HepG2 (cell line): ENCODE measurements around the gene TM9SF2. TPM values are rescaled to one million over a fixed set of nuclear protein-coding genes. Genes with fewer than 3 reads are reported as not detected.

Source experiments
- ATAC-seq: fragments of 200-7000 bp; cut with Tn5 transposase; 3 replicates; pipeline ENCODE4 v1.9.1; 2020; ENCODE audit warnings: mild to moderate bottlenecking, moderate library complexity
- BruUV-seq: library from RNA; stranded (reverse); fragments of 400-500 nt; replicated peaks from 2 replicates; lab custom pipeline; 2021; lab: Mats Ljungman, UMichigan
- CTCF ChIA-PET: fragments of 300-600 bp; formaldehyde crosslinking; extraction: SDS; loops from one replicate; lab custom pipeline; 2021; ENCODE audit warnings: low total read pairs, inconsistent platforms, low intra/inter-chr PET ratio; lab: Yijun Ruan, JAX
- POLR2A ChIA-PET: fragments of 350-600 bp; sonication (Branson Sonifier 250); formaldehyde crosslinking; loops from one replicate; lab custom pipeline; 2020; ENCODE audit warnings: antibody characterized with exemption, inconsistent platforms; lab: Yijun Ruan, JAX
- DNase-seq: peaks from one replicate; pipeline ENCODE4 v3.0.0-alpha.2; 2015; ENCODE audit warnings: low spot score
- FAIRE-seq: peaks from 3 replicates; lab custom pipeline; 2011; peaks lifted over from hg19 to GRCh38; lab: Jason Lieb, UNC
- H2AFZ ChIP-seq: one replicate; pipeline ENCODE4 v1.6.1; 2011; ENCODE audit warnings: low read length, inconsistent platforms
- H3K27ac ChIP-seq: fragments of 300-600 bp; 3 replicates; pipeline ENCODE4 v1.8.0; 2011; ENCODE audit warnings: mixed run types, mild to moderate bottlenecking, mixed read lengths, low read length, inconsistent platforms; ENCODE audit not compliant: insufficient read depth; ENCODE audit errors: extremely low read length
- H3K27me3 ChIP-seq, 2 experiments: fragments of 200-600 bp in 1 of 2; 2 replicates in 1 of 2; 3 replicates in 1 of 2; pipeline versions ENCODE4 v1.6.0 to v1.8.0; 2011; ENCODE audit warnings: low read length in 2 of 2, mild to moderate bottlenecking in 2 of 2, moderate library complexity in 2 of 2, inconsistent platforms in 1 of 2; ENCODE audit not compliant: insufficient read depth in 2 of 2, control insufficient read depth in 1 of 2
- H3K36me3 ChIP-seq, 2 experiments: fragments of 200-600 bp in 1 of 2; replicated peaks in 1 of 2; 2 replicates in 1 of 2; 3 replicates in 1 of 2; pipeline versions ENCODE4 v1.5.1 to v1.8.0; 2011; ENCODE audit warnings: low read length in 2 of 2, inconsistent platforms in 1 of 2; ENCODE audit not compliant: insufficient read depth in 2 of 2, control insufficient read depth in 1 of 2
- H3K4me1 ChIP-seq: 2 replicates; pipeline ENCODE4 v1.5.1; 2012; ENCODE audit warnings: low read length, inconsistent platforms; ENCODE audit not compliant: insufficient read depth
- H3K4me2 ChIP-seq: 2 replicates; pipeline ENCODE4 v1.6.0; 2011; ENCODE audit warnings: low read depth, low read length, inconsistent platforms
- H3K4me3 ChIP-seq, 3 experiments: fragments of 200-600 bp in 1 of 3; sonication (generic), shearing (Covaris generic) in 1 of 3; replicated peaks in 1 of 3; 2 replicates each; pipeline ENCODE4 v1.5.1; 2011 to 2016; ENCODE audit warnings: low read length in 3 of 3, inconsistent platforms in 2 of 3, low read depth in 2 of 3, mild to moderate bottlenecking in 2 of 3, control low read depth in 1 of 3, mixed read lengths in 1 of 3; ENCODE audit not compliant: insufficient read depth in 1 of 3
- H3K79me2 ChIP-seq: one replicate; pipeline ENCODE4 v1.6.1; 2011; ENCODE audit warnings: low read length, inconsistent platforms; ENCODE audit not compliant: insufficient read depth
- H3K9ac ChIP-seq: 2 replicates; pipeline ENCODE4 v1.6.0; 2011; ENCODE audit warnings: mild to moderate bottlenecking, low read depth, low read length, inconsistent platforms; ENCODE audit not compliant: insufficient read depth
- H3K9me3 ChIP-seq: 2 replicates; pipeline ENCODE4 v1.5.1; 2012; ENCODE audit warnings: mild to moderate bottlenecking, low read length
- H4K20me1 ChIP-seq: 2 replicates; pipeline ENCODE4 v1.6.0; 2011; ENCODE audit warnings: inconsistent platforms, mild to moderate bottlenecking, low read length, moderate library complexity; ENCODE audit not compliant: insufficient read depth
- CBFB ChIP-seq: sonication (generic); formaldehyde crosslinking; IDR thresholded peaks from 2 replicates; pipeline ENCODE4 v1.4.0; 2020; ENCODE audit warnings: missing genetic modification reagents
- DPF2 ChIP-seq: sonication (generic); formaldehyde crosslinking; IDR thresholded peaks from 2 replicates; pipeline ENCODE4 v1.4.0; 2020; ENCODE audit warnings: mild to moderate bottlenecking, low read depth, missing genetic modification reagents, borderline replicate concordance
- ETS1 ChIP-seq: sonication (generic); formaldehyde crosslinking; IDR thresholded peaks from 2 replicates; pipeline ENCODE4 v1.4.0; 2020; ENCODE audit warnings: missing genetic modification reagents
- FOSL2 ChIP-seq: sonication (generic); formaldehyde crosslinking; IDR thresholded peaks from 2 replicates; pipeline ENCODE4 v1.4.0; 2020; ENCODE audit warnings: missing genetic modification reagents
- GLMP ChIP-seq: sonication (generic); formaldehyde crosslinking; IDR thresholded peaks from 2 replicates; pipeline ENCODE4 v1.9.0; 2021; ENCODE audit warnings: missing genetic modification reagents, mild to moderate bottlenecking, borderline replicate concordance
- HDAC2 ChIP-seq: sonication (generic); formaldehyde crosslinking; IDR thresholded peaks from 2 replicates; pipeline ENCODE4 v1.4.0; 2020; ENCODE audit warnings: missing genetic modification reagents
- HNF4G ChIP-seq, 2 experiments: sonication (generic) in 1 of 2; formaldehyde crosslinking in 1 of 2; IDR thresholded peaks; 2 replicates each; pipeline versions ENCODE4 v1.4.0 to v1.6.1; 2011 to 2020; ENCODE audit warnings: borderline replicate concordance in 2 of 2, low read depth in 2 of 2, mild to moderate bottlenecking in 2 of 2, low read length in 1 of 2, missing genetic modification reagents in 1 of 2, moderate library complexity in 1 of 2
- LCORL ChIP-seq, 2 experiments: fragments of 450-650 bp in 1 of 2; sonication (generic) in 1 of 2; formaldehyde crosslinking in 1 of 2; IDR thresholded peaks; 2 replicates each; pipeline versions ENCODE4 v1.5.0 to v1.6.1; 2017 to 2020; ENCODE audit warnings: antibody characterized with exemption in 1 of 2, missing genetic modification reagents in 1 of 2
- NR2F2 ChIP-seq: IDR thresholded peaks from 2 replicates; pipeline ENCODE4 v1.6.1; 2012; ENCODE audit warnings: low read depth, inconsistent platforms, borderline replicate concordance
- PHF8 ChIP-seq: sonication (generic); formaldehyde crosslinking; IDR thresholded peaks from 2 replicates; pipeline ENCODE4 v1.5.0; 2020; ENCODE audit warnings: missing genetic modification reagents
- PITX1 ChIP-seq: sonication (generic); formaldehyde crosslinking; IDR thresholded peaks from 2 replicates; pipeline ENCODE4 v1.5.1; 2020; ENCODE audit warnings: mild to moderate bottlenecking, missing genetic modification reagents
- PPARG ChIP-seq: conservative IDR thresholded peaks from 2 replicates; pipeline ENCODE4 v1.6.1; 2016; ENCODE audit warnings: missing biosample characterization, missing genetic modification reagents
- RARA ChIP-seq: IDR thresholded peaks from 2 replicates; pipeline ENCODE4 v1.6.1; 2016; ENCODE audit warnings: missing genetic modification reagents, missing compliant biosample characterization
- RXRB ChIP-seq: IDR thresholded peaks from 2 replicates; pipeline ENCODE4 v1.6.1; 2016; ENCODE audit warnings: borderline replicate concordance, missing genetic modification reagents, missing compliant biosample characterization
- SP1 ChIP-seq, 2 experiments: fragments of 450-650 bp in 1 of 2; sonication (generic) in 1 of 2; formaldehyde crosslinking in 1 of 2; IDR thresholded peaks; 2 replicates each; pipeline versions ENCODE4 v1.4.0 to v1.6.1; 2016 to 2020; ENCODE audit warnings: missing genetic modification reagents in 1 of 2
- TCF7 ChIP-seq: sonication (generic); IDR thresholded peaks from 2 replicates; pipeline ENCODE4 v1.6.1; 2016; ENCODE audit warnings: antibody characterized with exemption, low read depth
- TEAD3 ChIP-seq: optimal IDR thresholded peaks from 2 replicates; pipeline ENCODE3; 2016; ENCODE audit warnings: borderline replicate concordance
- TRIM24 ChIP-seq: sonication (generic); formaldehyde crosslinking; IDR thresholded peaks from 2 replicates; pipeline ENCODE4 v1.8.0; 2022; ENCODE audit warnings: mild to moderate bottlenecking, missing genetic modification reagents
- ZBTB26 ChIP-seq: IDR thresholded peaks from 2 replicates; pipeline ENCODE4 v1.6.1; 2016; ENCODE audit warnings: missing compliant biosample characterization, missing genetic modification reagents, borderline replicate concordance
- ZNF331 ChIP-seq: sonication (generic); formaldehyde crosslinking; IDR thresholded peaks from 2 replicates; pipeline ENCODE4 v1.4.0; 2020; ENCODE audit warnings: missing genetic modification reagents
- WGBS: methylation state at CpG from one replicate; pipeline ENCODE4 v1.1.6; 2017; ENCODE audit warnings: low lambda C conversion rate; 5-methylcytosine and 5-hydroxymethylcytosine counted together
- in situ Hi-C: cut with HindIII; loops from 2 replicates; pipeline ENCODE4 v1.10.0; 2017; ENCODE audit warnings: low pct_unique_long_range_greater_than_20kb; ENCODE audit not compliant: extremely low pct_ligation_motif_present
- intact Hi-C: fragments of 100-400 bp; cut with micrococcal nuclease; formaldehyde crosslinking; loops from one replicate; pipeline ENCODE4 v1.10.0; 2022; ENCODE audit not compliant: unreplicated experiment
- polyA plus RNA-seq, 8 experiments: library from polyadenylated mRNA; depleted of rRNA in 3 of 8; stranded (reverse) in 7 of 8; unstranded in 1 of 8; fragments of >200 nt; fragmentation: Illumina TruSeq in 4 of 8; extraction: Trizol in 4 of 8; gene quantifications; 2 replicates each; pipeline versions ENCODE4 v1.2.1 to v1.2.3, GENCODE V29; 2011 to 2016; ENCODE audit warnings: low read depth in 4 of 8, missing spikeins in 1 of 8, mixed read lengths in 1 of 8; ENCODE audit not compliant: insufficient read depth in 1 of 8
- total RNA-seq, 5 experiments: library from RNA; depleted of rRNA; stranded (reverse); fragments of >200 nt; fragmentation: Illumina TruSeq; extraction: Trizol; gene quantifications; 2 replicates each; pipeline ENCODE4 v1.2.3, GENCODE V29; 2016; ENCODE audit warnings: low read depth in 1 of 5

TM9SF2 gene
- total and polyA plus RNA-seq, 2 of the 13 experiments (the other 11 are each of a cell fraction or from before 2014, with no cell fraction given): 94.1 to 123 TPM

- Histone ChIP-seq H3K4me1 (peaks cover 40% of the 10 kb centered on the region), H3K79me2 (no peaks in the 10 kb centered on the region), H3K4me3 (no peak overlapping the region), H3K9ac (peak overlapping the region; percentile 44; the same call in 1 of the 2 replicates), H3K27ac (peak overlapping the region; percentile 82), H3K36me3 (peaks cover 7 to 25% of the 10 kb centered on the region in 2 experiments; a peak in 2 of 5 replicates), H3K9me3 (no peaks in the 10 kb centered on the region), H3K27me3 (no peaks in the 10 kb centered on the region), H2AFZ (no peak overlapping the region), H4K20me1 (no peaks in the 10 kb centered on the region), H3K4me2 (peak overlapping the region; percentile 46; the same call in 1 of the 2 replicates)
- ChIA-PET POLR2A (interaction anchor here (1.0 to 3.0 kb wide), 5 partner anchors 18 to 360 kb away, joined by 4 to 19 read pairs (median 4); partner anchors contain the start of gene CLYBL), CTCF (no interaction called here)
- intact Hi-C loops: loop anchor here (2.0 kb wide), 2 partner anchors 47 to 61 kb away; partner anchors contain the start of gene CLYBL
- peak; percentile 81 for FAIRE-seq
- peak; percentile 95 for ATAC-seq
- no TSS peak for BruUV-seq
- in situ Hi-C loops: no loop called here
- 10% methylated on average over 2 of the region's 2 CpGs for WGBS
- DNase-seq: peak; percentile 85
- TF ChIP-seq PHF8 (CRISPR knock-in tag) (no peak), LCORL (IDR thresholded peaks at IDR 0.05) (peak; percentile 59; the same call in 1 of the 2 replicates), LCORL (CRISPR knock-in tag; IDR thresholded peaks at IDR 0.05) (0 out of 2 replicates have a peak, but pooled peaks have one; percentile 17), TEAD3 (CRISPR knock-in tag) (peak; percentile 65), TRIM24 (CRISPR knock-in tag) (0 out of 2 replicates have a peak, but pooled peaks have one; percentile 32), TCF7 (peak; percentile 20; the same call in 1 of the 2 replicates), PITX1 (CRISPR knock-in tag) (peak; percentile 67), HDAC2 (CRISPR knock-in tag) (peak; percentile 64), ZBTB26 (CRISPR knock-in tag) (no peak), HNF4G (IDR thresholded peaks at IDR 0.05; ENCODE audit: borderline replicate concordance, low read depth, low read length) (0 out of 2 replicates have a peak, but pooled peaks have one; percentile 47), HNF4G (CRISPR knock-in tag; IDR thresholded peaks at IDR 0.05; ENCODE audit: borderline replicate concordance, low read depth) (no peak), RXRB (peak; percentile 93), DPF2 (CRISPR knock-in tag) (peak; percentile 48; the same call in 1 of the 2 replicates), RARA (peak; percentile 88), CBFB (CRISPR knock-in tag) (peak; percentile 94), PPARG (CRISPR knock-in tag) (peak; percentile 95), ZNF331 (peak; percentile 99), SP1 (IDR thresholded peaks at IDR 0.05) (no peak), SP1 (CRISPR knock-in tag; IDR thresholded peaks at IDR 0.05) (0 out of 2 replicates have a peak, but pooled peaks have one; percentile 25), NR2F2 (peak; percentile 82), ETS1 (CRISPR knock-in tag) (no peak), GLMP (CRISPR knock-in tag) (no peak), FOSL2 (CRISPR knock-in tag) (peak; percentile 67)
Measured at GRCh38 chr13:99559560-99559959, 58.3 kb downstream of the TM9SF2 start.
